Measurements from ENCODE around the gene ROMO1.

Gene ROMO1

DNA sequence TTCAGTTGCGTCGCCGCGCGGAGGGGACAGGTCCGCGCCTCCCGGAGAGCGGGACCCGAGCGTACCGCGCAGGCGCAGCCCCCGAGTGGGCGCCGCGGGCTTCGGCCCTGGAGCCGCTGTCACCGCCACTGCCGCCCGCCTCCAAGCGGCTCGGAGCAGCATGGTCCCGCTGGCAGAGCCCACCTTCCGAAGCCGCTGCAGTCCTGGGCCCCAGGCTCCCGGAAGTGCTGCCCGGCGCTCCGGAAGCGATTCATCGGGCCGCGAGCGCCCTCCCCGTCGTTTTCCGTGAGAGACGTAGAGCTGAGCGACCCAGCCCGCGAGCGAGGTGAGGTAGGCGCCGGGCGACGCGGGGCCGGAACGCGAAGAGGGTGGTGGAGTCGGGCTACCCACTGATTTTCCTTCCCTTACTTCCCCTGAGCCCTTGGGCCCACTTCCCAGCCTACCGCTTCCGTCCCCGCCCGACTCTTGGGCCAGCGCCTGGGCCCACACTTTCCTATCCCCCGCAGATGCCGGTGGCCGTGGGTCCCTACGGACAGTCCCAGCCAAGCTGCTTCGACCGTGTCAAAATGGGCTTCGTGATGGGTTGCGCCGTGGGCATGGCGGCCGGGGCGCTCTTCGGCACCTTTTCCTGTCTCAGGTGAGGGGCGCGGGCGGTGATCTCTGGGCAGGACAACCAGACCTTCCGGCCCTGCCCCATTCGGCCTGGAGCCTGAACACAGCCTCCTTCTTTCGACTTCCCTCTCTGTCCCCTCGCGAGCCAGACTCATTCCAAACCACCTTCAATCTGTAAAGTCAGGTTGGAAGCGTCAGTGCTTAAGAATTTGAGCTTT, at the start of gene ROMO1, which contains the start of gene NFS1:
Gene ROMO1 (plus strand): TSS at position 279 of the 830 bp plus-strand sequence. CDS start 228 bp downstream, at position 507.
Gene NFS1 (minus strand): TSS at position 226 of the 830 bp plus-strand sequence. CDS start 64 bp downstream, at position 162.
- DNase-seq (ENCODE audit: low read depth in 3 of 3, low spot score in 1 of 3) = peak; percentile 42 to 76 (median 69)

DNA sequence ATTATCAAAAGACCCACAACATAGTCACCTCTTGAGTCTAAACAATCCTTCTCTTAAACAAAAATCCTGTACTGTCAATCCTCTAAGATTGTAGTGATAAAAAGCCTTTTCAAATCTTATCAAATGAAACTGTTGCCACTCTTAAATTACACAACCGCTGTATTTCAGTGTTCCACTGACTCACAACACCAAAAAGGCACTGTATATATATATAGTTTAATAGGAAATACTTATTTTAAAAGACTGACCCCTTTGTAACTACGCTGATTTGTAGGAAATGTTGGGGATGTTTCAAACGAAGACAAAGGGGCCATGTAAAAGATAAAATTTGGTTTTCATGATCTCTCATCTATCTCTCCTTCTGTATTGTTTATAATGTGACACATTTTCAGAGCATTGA, 48.6 kb upstream of the ROMO1 start:
- DNase-seq (ENCODE audit: low read depth in 3 of 3, low spot score in 1 of 3) = no peak

DNA sequence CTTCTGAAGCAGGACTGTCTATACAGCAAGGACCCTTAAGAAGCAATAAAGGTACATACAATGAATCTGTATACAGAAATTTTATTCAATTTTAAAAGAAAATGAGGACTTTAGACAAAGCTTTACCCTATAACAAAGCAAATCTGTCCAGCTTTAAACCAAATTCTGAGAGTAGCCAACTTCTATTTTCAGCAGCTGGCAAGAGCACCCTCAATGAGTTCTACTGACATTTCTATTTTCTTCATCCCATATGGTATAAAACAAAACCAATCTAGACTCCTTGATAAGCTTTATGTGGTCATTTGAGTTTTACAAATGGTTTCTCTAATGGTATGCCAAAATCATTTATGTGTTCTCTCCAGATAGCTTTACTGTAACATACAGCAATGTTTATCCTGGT, 47.2 kb upstream of the ROMO1 start:
- no peak for DNase-seq (ENCODE audit: low read depth in 3 of 3, low spot score in 1 of 3)

DNA sequence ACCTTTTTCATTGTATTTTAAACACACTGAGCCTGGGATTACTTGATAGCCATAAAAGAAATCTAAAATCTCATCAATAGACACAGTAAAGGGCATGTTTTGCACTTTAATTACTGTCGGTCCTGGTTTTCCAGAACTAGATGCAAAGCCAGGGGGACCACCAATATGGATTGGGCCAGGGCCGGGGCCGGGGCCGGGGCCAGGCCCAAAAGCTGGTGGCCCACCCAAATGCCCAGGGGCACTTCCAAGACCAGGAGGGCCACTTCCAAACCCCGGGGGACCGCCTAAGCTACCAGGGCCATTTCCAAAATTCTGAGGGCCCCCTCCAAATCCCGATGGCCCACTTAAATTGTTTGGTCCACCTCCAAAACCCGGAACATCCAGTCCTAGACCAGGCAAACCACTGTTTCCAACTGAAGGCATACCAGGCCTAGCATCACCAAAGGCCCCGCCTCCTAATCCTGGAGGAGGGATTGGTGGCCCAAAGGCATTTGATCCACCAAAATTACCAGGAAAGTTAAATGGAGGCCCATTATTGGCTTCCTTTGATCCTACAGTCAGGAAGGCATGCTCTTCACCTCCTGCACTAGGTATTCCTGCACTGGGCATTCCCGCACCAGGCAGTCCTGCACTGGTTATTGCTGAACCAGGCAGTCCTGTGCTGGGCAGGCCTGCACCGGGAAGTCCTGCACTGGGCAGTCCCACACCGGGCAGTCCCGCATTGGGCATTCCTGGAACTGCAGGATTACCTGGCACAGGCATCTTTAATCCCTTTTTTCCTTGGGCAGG, 46.4 kb upstream of the ROMO1 start:
- DNase-seq (ENCODE audit: low read depth in 3 of 3, low spot score in 1 of 3) = no peak

DNA sequence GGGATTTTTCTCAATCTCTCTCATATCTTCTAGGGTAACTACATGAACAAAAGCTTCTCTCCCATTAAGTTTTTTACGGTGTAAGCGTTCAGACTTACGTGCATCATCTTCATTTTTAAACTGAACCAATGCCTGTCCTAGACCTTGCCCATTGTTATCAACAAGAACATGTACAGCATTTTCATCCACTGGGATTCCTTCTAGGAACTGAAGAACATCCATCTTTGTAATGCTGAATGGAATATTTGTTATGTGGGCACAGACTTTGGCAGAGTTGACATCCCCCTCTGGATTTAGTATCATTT, 45.8 kb upstream of the ROMO1 start:
- DNase-seq (ENCODE audit: low read depth in 3 of 3, low spot score in 1 of 3) = no peak

DNA sequence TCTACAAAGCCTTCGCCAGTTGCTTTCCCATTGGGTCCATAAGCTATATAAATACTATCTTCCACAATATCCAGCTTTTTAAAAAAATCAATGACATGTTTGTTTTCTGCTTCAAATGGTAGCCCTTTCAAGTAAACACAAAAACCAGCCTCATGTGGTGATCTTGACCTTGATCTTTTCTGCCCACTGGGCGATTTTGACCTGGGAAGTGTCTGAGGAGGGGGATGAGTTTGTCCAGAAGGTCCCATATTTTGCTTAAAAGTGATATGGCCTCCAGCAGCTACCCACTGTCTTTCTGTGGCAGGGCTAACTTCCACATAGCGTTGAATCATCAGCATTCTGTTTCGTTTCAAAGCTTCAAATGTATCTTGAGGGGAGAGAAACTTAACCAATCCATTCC, 45.3 kb upstream of the ROMO1 start:
- DNase-seq (ENCODE audit: low read depth in 3 of 3, low spot score in 1 of 3) = no peak

DNA sequence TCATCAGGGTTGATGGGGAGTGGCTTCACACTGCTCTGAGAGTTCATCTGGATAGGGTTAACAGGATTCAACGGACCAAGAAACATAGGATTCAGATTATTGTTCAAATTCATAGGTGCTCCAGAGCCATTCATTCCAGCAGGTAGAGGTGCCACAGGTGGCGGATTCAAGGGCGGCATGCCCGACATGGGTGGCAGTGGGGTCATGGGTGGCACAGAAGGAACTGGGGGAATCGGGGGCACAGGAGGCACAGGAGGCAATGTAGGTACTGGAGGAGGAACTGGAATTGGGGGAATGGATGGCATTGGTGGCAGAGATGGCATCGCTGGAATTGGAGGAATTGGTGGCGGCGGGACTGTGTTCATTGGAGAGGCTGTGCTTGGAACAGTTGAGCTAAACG, 44.8 kb upstream of the ROMO1 start:
- no peak for DNase-seq (ENCODE audit: low read depth in 3 of 3, low spot score in 1 of 3)

DNA sequence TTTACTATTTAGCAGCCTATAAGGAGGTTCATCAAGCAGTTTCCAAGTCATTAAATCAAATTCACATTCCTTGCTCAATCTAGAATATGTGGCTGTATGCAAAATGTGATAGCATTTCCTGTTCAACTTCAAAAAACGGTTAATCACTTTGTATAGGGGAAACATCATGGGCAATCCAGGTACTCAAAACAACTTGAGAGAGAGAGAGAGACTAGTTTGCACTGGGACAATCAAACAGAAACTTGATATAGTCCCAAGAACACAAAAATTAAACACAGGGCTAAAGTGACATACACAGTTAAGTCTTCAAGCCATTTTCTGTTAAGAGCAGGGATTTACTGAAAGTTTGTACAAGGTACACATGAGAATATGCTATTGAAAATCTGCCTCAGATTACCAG, 41.9 kb upstream of the ROMO1 start:
- no peak for DNase-seq (ENCODE audit: low read depth in 3 of 3, low spot score in 1 of 3)

DNA sequence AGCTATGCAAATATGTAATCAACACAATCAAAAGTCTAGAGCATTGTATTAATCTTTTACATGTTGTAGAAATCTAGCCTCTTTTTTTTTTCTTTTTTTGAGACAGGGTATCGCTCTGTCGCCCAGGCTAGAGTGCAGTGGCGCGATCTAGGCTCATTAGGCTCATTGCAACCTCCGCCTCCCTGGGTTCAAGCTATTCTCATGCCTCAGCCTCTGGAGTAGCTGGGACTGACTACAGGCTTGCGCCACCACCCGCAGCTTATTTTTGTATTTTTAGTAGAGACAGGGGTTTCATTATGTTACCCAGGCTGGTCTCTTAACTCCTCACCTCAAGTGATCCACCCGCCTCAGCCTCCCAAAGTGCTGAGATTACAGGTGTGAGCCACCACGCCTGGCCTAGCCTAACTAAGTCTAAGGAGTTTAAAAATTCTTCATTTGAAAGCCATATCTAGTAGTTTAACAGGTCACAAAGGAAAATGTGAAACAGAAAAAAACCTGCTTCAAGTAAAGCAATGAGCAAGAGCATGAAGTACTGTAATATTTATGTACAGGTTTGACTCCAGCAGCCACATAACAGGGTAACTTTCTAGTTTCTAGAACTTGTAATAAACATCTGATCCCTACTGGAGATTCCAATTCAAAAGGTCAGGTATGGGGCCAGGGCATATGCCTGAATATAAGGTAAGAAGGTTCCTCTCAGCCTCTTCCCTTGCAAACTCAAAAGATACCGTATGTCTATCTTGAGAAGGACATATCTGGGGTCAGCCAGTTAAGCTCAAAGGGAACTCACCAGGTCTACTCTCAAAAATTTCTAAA, 38.9 kb upstream of the ROMO1 start:
- DNase-seq (ENCODE audit: low read depth in 3 of 3, low spot score in 1 of 3) = peak in 1 of 3 donors; percentile 10

DNA sequence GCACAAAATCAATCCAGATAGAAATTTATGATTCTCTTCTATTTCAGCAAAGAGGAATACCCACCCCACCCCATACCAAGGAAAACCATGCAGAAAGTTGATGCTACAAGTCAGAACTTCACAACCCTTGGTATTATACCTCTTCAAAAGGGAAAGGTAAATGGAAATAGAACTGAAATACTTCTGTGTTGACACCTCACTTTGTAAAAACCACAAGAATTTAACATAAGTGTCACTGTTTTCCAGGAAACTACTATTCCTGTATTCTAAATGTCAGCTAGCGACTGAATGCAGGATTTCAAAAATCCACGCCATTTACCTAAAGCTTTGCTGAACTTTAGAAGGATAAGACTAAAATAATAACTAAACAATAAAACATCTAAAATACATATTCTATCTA, 38.2 kb upstream of the ROMO1 start:
- DNase-seq (ENCODE audit: low read depth in 3 of 3, low spot score in 1 of 3) = no peak

DNA sequence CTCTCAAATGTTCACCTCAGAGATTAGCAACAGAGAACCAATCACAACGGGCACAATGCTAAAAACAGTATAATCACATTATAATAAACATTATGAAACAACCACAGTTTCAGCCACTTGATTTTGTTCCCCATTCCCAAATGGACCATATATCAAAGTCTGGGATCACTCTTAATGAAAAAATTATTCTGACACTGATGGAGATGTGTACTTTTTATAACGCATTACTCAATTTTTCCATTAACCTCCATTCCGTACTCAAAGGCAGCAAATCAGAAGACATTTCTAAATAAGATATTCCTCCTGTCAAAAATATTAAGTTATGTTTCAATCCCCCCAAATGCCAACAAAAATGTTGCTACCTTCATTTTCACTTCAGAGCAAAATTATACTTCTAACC, 37.3 kb upstream of the ROMO1 start:
- no peak for DNase-seq (ENCODE audit: low read depth in 3 of 3, low spot score in 1 of 3)

DNA sequence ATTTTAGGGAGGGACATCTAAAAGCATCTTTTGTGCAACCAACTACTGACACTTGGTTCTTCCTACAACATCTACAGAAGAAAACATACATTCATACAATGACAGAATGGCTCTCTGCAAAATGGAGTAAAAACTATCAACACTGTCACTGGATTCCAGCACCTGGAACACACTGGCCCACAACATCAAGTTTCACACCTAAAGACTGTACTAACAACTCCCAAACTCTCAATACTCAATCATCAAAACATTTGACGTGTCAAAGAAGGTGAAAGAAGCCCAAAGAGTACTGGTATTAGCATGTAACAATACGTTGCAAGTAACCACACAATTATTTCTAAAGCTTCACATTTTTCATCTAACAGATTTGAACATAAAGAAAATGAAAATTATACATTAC, 36.7 kb upstream of the ROMO1 start:
- no peak for DNase-seq (ENCODE audit: low read depth in 3 of 3, low spot score in 1 of 3)

DNA sequence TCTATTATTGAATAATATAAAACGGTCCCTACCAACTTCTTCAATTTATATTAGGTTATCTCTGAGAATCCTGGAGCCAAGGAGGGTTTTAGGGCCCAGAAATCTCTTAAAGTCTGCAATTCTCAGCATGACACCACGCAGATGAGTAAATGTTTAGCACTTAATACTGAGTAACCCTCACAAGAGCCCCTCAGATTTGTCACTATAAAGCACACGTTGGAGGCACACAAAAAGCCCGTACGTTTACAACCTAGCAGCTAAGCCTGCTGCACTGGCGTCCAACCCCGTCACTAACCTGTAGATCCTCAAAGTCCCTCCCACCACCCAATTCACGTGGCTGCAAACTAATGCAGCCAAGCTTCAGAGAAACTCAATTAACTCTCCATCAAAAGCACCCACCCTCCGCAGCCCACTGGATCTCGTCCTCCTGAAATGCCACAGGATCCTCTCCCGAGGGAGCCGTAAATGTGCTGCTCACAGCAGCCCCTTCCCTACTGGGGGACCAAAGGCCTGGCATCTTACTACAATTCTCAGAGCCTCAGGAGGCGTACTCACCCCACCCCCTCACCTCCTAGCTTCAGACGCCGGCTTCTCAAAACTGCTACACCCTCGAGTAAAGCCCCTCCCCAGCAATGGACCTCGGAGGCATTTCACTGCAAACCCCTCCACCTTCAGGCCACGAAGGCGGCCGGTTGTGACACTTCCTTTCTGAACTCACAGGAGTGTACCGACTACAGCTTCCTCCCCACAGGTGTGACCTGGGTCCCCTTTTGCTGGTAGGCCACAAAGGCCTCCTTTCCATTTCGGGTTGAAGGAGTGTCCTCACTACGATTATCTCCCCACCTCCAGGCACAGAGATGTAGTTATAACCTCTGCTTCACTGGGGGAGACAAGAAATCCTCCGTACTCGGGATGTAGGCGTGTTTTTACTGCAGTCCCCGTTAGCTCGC, 35.4 kb upstream of the ROMO1 start:
- DNase-seq (ENCODE audit: low read depth in 3 of 3, low spot score in 1 of 3) = peak; percentile 8 to 35 (median 24)

DNA sequence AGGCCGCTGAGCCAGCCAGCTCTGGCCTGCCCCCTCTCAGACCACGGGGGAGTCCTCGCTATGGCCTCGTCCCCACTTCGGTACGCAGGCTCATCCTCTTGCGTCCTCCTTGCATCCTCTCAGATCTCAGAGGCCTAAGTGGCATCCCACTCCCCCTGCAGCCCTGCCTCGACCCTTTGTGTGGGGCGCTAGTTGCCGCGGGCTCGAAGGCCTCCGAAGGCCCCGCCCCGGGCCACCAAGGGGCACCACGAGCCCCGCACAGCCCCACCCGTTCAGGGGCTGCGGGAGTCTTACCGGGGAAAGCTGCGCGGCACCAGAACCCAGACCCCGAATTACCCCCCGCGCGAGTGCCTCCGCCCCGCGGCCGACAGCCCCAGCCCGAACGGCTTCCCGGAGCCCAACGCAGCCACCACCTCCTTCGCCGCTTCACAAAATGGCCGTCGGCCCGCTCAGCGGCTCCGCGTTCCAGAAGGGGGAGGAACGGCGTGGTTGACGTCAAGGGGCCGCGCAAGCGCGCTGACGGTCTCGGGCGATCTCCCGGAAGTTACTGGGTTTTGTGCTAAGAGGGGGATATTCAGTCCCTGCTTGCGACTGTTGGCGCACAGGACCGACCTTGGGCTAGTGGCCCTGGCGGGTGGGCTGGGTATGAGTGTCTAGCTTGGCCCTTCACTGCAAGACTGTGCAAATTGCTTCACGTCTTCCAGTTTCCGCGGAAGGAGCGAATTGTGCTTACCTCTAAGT, 34.6 kb upstream of the ROMO1 start, which contains the start of the genes CPNE1 and RBM12:
Gene CPNE1 (minus strand): TSS at position 435 of the 741 bp plus-strand sequence. CDS start 31,977 bp downstream, outside the sequence.
Gene RBM12 (minus strand): TSS at position 435 of the 741 bp plus-strand sequence. CDS start 9,578 bp downstream, outside the sequence.
- peak; percentile 81 to 89 (median 83) for DNase-seq (ENCODE audit: low read depth in 3 of 3, low spot score in 1 of 3)

DNA sequence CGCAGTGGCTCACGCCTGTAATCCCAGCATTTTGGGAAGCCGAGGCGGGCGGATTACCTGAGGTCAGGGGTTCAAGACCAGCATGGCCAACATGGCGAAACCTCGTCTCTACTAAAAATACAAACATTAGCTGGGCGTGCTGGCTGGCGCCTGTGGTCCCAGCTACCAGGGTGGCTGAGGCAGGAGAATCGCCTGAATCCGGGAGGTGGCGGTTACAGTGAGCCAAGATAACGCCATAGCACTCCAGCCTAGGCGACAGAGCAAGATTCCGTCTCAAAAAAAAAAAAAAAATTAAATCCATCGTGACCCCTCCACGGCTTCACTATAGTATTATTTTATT, 33.3 kb upstream of the ROMO1 start:
- no peak for DNase-seq (ENCODE audit: low read depth in 3 of 3, low spot score in 1 of 3)

DNA sequence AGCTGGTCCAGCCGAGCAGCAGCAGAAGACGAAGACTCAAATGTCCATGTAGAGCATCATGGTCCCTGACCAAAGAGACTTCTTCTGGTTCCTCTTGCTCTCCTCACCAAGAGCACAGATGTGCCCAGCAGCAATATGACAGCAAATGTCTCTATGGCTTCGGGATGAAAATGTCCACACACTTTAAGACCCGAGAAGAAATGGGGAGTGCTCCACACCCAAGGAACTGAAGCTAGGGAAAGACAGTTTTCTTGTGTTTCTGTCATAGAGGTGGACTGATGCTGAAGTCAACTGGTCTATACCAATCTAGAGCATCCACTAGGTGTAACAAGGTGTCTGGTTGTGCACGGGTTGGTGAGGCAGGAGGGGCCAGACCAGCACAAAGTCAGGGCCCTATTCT, 30.0 kb upstream of the ROMO1 start:
- no peak for DNase-seq (ENCODE audit: low read depth in 3 of 3, low spot score in 1 of 3)

DNA sequence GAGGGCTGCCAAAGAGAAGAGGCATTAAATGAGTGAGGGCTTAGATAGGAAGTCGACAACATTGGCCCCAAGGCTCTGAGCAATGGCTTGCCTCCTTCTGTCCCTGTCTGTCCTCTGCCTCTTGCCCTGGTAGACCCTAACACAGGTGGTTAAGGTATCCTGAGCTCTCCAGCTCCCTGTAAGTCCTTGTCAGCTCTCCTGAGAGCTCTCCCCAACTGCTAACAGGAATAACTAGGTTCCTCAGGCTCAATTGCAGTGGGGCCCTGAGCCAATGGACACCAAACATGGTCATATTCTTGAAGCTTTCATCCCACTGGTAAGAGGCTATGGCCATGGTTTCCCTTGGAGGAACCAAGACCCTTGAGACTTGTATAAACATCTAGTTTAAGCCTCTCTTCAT, 29.5 kb upstream of the ROMO1 start:
- no peak for DNase-seq (ENCODE audit: low read depth in 3 of 3, low spot score in 1 of 3)

DNA sequence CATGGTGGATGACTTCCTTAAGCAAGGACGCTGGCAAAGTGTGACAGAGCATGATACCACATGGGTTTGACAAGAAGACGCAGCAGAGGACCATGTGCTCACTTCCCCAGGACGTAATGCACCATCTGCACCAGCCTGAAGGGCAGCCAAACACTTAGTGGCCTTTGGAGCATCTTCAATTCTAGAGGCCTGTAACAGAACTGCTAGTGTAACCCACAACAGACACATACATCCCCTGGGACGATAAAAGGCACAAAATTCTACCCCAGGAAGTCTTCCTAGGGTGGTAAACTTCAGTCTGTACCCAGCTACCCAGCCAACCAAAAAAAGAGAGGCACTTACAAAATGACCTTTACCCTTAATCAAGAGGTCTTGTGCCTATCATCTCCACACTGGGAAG, 25.3 kb upstream of the ROMO1 start:
- DNase-seq (ENCODE audit: low read depth in 3 of 3, low spot score in 1 of 3) = no peak

DNA sequence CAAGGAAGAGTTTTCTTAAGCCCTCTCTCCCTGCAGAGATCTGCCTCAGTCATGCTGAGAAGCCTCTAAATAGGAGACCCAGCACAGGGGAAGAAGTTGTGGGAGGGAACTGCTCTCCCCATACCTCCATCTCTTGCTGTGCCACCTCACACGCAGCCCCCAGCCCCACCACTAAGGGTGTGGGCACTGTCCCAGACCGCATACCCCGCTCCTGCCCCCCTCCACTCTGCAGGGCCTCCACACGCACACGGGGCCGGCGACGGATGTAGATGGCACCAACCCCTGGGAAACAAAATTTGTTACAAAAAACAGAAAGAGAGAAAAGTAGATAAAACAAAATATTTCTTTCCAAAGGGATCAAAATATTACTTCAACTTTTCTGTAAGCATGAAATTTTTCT, 24.3 kb upstream of the ROMO1 start:
- no peak for DNase-seq (ENCODE audit: low read depth in 3 of 3, low spot score in 1 of 3)

Measured in stimulated activated CD4-positive, alpha-beta T cell treated with anti-CD3 and anti-CD28 coated beads, TNF-alpha, amount 100 ng/mL, for 1 hour (primary cell).